ENCODE measurements around the gene GNS.

Gene GNS

GRCh38 chr12:64685605-64686004 is 73.6 kb downstream of the GNS start:
- DNase-seq (ENCODE audit: low read depth) = no peak
- no peak overlapping the region for H3K4me3 ChIP-seq (ENCODE audit: low read depth, low read length)
- TF ChIP-seq, protein P1, sequence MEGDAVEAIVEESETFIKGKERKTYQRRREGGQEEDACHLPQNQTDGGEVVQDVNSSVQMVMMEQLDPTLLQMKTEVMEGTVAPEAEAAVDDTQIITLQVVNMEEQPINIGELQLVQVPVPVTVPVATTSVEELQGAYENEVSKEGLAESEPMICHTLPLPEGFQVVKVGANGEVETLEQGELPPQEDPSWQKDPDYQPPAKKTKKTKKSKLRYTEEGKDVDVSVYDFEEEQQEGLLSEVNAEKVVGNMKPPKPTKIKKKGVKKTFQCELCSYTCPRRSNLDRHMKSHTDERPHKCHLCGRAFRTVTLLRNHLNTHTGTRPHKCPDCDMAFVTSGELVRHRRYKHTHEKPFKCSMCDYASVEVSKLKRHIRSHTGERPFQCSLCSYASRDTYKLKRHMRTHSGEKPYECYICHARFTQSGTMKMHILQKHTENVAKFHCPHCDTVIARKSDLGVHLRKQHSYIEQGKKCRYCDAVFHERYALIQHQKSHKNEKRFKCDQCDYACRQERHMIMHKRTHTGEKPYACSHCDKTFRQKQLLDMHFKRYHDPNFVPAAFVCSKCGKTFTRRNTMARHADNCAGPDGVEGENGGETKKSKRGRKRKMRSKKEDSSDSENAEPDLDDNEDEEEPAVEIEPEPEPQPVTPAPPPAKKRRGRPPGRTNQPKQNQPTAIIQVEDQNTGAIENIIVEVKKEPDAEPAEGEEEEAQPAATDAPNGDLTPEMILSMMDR (IDR thresholded peaks at IDR 0.05; ENCODE audit: low read depth, low read length, missing control alignments) = no peak

DNA sequence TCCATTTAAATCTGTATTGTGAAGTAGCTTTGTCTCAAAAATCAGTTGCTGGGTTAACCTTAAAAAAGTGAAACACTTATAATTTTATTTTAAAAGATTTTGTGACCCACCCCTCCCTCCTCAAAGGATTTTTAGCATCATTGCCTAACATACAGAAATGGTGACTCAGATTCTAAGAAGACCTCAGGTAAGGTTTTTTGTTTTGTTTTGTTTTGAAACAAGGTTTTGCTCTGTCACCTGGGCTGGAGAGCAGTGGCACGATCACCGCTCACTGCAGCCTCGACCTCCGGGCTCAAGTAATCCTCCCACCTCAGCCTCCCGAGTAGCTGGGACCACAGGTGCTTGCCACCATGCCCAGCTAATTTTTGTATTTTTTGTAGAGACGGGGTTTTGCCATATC is 74.2 kb downstream of the GNS start:
- TF ChIP-seq, protein P1 (IDR thresholded peaks at IDR 0.05; ENCODE audit: low read depth, low read length, missing control alignments) = no peak

GRCh38 chr12:64683816-64684543 is 75.2 kb downstream of the GNS start:
- DNase-seq (ENCODE audit: low read depth) = no peak
- TF ChIP-seq, protein P1 (IDR thresholded peaks at IDR 0.05; ENCODE audit: low read depth, low read length, missing control alignments) = no peak
- no peak overlapping the region for H3K4me3 ChIP-seq (ENCODE audit: low read depth, low read length)

More for the DNA sequence above, 74.2 kb downstream of the GNS start:
- H3K4me3 ChIP-seq (ENCODE audit: low read depth, low read length) = no peak overlapping the region
- DNase-seq (ENCODE audit: low read depth) = no peak

DNA sequence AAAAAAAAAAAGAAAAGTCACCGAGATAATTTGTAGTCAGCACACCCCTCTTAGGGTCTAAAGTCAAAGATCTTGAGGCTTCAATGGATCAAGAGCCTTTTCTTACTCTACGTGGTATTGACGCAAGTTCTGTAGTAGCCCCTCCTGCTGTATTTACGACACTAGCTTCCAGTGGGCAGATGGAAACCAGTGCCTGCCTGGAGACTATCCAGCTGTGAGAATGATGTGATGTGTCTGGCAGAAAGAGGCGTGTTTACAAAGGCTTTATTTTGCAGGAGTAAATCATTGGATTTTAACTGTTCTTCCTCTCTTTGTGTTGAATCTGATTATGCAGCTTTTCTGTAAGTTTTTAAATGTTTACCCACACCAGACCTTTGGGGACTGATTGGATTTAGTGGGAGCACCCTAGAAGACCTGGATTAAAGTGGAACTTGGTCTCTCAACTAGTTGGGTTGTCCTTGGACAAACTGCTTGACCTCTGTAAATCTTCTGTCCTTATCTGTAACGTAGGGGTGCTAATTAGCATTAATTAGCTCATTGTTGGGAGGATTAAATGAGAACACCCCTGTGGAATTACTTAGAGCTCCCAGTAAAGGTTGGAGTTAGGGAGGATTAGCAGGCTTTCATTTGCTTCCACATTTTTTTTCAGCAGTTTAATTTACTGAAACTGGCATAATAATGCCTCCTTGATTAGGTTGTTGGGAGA is 76.5 kb downstream of the GNS start:
- H3K4me3 ChIP-seq (ENCODE audit: low read depth, low read length) = no peak overlapping the region
- DNase-seq (ENCODE audit: low read depth) = no peak
- TF ChIP-seq, protein P1 (IDR thresholded peaks at IDR 0.05; ENCODE audit: low read depth, low read length, missing control alignments) = no peak

DNA sequence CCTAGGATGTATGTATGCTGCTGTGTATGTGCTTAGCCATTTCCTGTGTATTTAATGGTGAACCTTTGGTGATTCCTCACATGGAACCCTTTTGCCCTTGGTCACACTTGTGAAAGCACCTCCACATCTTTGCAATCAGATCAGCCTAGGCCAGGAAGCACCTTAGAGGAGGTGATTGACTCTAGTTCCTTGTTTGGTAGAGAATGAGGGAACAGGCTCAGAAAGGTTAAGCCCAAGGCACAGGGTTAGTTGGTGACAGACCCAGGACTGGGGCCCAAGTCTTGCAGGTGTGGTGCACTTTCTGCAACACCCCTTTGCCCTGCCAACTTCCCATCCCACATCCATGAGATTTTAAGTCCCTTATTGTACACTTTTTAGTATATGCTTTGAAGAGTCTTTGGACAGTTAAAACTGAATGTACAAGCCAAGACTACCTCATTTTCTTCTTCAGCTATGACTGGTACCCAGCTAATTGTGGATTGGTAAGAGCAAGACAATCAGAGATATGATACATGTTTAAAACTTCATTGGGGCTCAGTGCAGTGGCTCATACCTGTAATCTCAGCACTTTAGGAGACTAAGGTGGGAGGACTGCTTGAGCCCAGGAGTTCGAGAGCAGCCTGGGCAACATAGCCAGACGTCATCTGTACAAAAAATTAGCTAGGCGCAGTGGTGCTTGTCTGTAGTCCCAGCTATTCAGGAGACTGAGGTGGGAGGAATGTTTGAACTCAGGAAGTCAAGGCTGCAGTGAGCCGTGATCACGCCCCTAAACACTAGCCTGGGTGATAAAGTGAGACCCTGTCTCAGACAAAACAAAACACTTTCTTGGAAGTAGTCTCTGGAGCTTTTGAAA is 77.8 kb downstream of the GNS start:
- TF ChIP-seq, protein P1 (IDR thresholded peaks at IDR 0.05; ENCODE audit: low read depth, low read length, missing control alignments) = no peak
- no peak overlapping the region for H3K4me3 ChIP-seq (ENCODE audit: low read depth, low read length)
- DNase-seq (ENCODE audit: low read depth) = no peak

- H3K4me3 ChIP-seq (ENCODE audit: low read depth, low read length) = peak overlapping the region; percentile 22; the same call in 1 of the 2 replicates
- no peak for DNase-seq (ENCODE audit: low read depth)
- TF ChIP-seq, protein P1 (IDR thresholded peaks at IDR 0.05; ENCODE audit: low read depth, low read length, missing control alignments) = no peak
Measured at GRCh38 chr12:64680235-64680634, 79.0 kb downstream of the GNS start.
